Fibroblast of the aortic adventitia (primary cell): Measurements from ENCODE around the gene MCTP1. TPM values are rescaled to one million over a fixed set of nuclear protein-coding genes. Genes with fewer than 3 reads are reported as not detected.

Experiments used
- DNase-seq: peaks from one replicate; pipeline ENCODE4 v3.0.0-alpha.2; 2010; ENCODE audit warnings: low read depth
- H3K4me3 ChIP-seq: 2 replicates; pipeline ENCODE4 v1.5.1; 2011; ENCODE audit warnings: low read depth, mild to moderate bottlenecking, control low read depth, low read length, moderate library complexity
- CTCF ChIP-seq: IDR thresholded peaks from 2 replicates; pipeline ENCODE4 v1.5.1; 2011; ENCODE audit warnings: mild to moderate bottlenecking, low read length, control low read depth, inconsistent platforms; ENCODE audit not compliant: insufficient read depth
- total RNA-seq: library from RNA; depleted of rRNA; stranded (reverse); fragments of >200 nt; gene quantifications from 2 replicates; pipeline ENCODE4 v1.2.3, GENCODE V29; 2012; ENCODE audit warnings: low replicate concordance

Gene MCTP1
- total RNA-seq, 1 donor: 7.6 TPM

- H3K4me3 ChIP-seq: no peak overlapping the region
- no peak for TF ChIP-seq CTCF
- DNase-seq: no peak
Observed at GRCh38 chr5:95057615-95058014, 227.3 kb downstream of the MCTP1 start.

GRCh38 chr5:95053253-95053652 is 231.6 kb downstream of the MCTP1 start:
- H3K4me3 ChIP-seq: no peak overlapping the region
- no peak for TF ChIP-seq CTCF
- DNase-seq: no peak

GRCh38 chr5:95050708-95051107 is 234.2 kb downstream of the MCTP1 start:
- TF ChIP-seq CTCF: no peak

GRCh38 chr5:95048628-95049027 is 236.3 kb downstream of the MCTP1 start:
- no peak for DNase-seq
- no peak for TF ChIP-seq CTCF

More at GRCh38 chr5:95050708-95051107, 234.2 kb downstream of the MCTP1 start:
- no peak for DNase-seq
- H3K4me3 ChIP-seq: no peak overlapping the region

GRCh38 chr5:95045181-95045965 is 239.5 kb downstream of the MCTP1 start:
- H3K4me3 ChIP-seq: no peak overlapping the region
- DNase-seq: peak; percentile 7
- TF ChIP-seq CTCF: no peak

More at GRCh38 chr5:95048628-95049027, 236.3 kb downstream of the MCTP1 start:
- H3K4me3 ChIP-seq: no peak overlapping the region

- DNase-seq: no peak
- no peak overlapping the region for H3K4me3 ChIP-seq
- TF ChIP-seq CTCF: no peak
Observed at GRCh38 chr5:95044096-95044495, 240.8 kb downstream of the MCTP1 start.
